ENCODE results near the gene LZTFL1.

The LZTFL1 gene

GRCh38 chr3:45785605-45786150 lies 56.2 kb downstream of the LZTFL1 start:
- no peak for DNase-seq (ENCODE audit: low spot score)

GRCh38 chr3:45783667-45784066 lies 58.3 kb downstream of the LZTFL1 start:
- DNase-seq (ENCODE audit: low spot score): no peak

GRCh38 chr3:45782381-45782780 lies 59.5 kb downstream of the LZTFL1 start:
- DNase-seq (ENCODE audit: low spot score): no peak

- DNase-seq (ENCODE audit: low spot score): no peak
Observed at GRCh38 chr3:45781841-45782240, 60.1 kb downstream of the LZTFL1 start.

GRCh38 chr3:45781271-45781670 lies 60.6 kb downstream of the LZTFL1 start:
- no peak for DNase-seq (ENCODE audit: low spot score)

- DNase-seq (ENCODE audit: low spot score): no peak
Observed at GRCh38 chr3:45779746-45780735, 61.9 kb downstream of the LZTFL1 start.

- DNase-seq (ENCODE audit: low spot score): no peak
Observed at GRCh38 chr3:45778761-45779201, 63.1 kb downstream of the LZTFL1 start.

GRCh38 chr3:45777746-45778386 lies 64.1 kb downstream of the LZTFL1 start:
- DNase-seq (ENCODE audit: low spot score): no peak

GRCh38 chr3:45777111-45777745 lies 64.7 kb downstream of the LZTFL1 start:
- no peak for DNase-seq (ENCODE audit: low spot score)

- no peak for DNase-seq (ENCODE audit: low spot score)
Observed at GRCh38 chr3:45776611-45777010, 65.3 kb downstream of the LZTFL1 start.

GRCh38 chr3:45776301-45776595 lies 65.7 kb downstream of the LZTFL1 start:
- DNase-seq (ENCODE audit: low spot score): no peak

GRCh38 chr3:45775571-45776300 lies 66.2 kb downstream of the LZTFL1 start:
- no peak for DNase-seq (ENCODE audit: low spot score)

GRCh38 chr3:45774581-45775521 lies 67.1 kb downstream of the LZTFL1 start:
- no peak for DNase-seq (ENCODE audit: low spot score)

- DNase-seq (ENCODE audit: low spot score): no peak
Observed at GRCh38 chr3:45773714-45774449, 68.0 kb downstream of the LZTFL1 start.
